WTC11 (cell line): ENCODE measurements around the gene PPP6R1.

Experiments used
- NFE2L1 ChIP-seq: sonication (generic); formaldehyde crosslinking; IDR thresholded peaks from 2 replicates; pipeline ENCODE4 v1.8.1; 2023; ENCODE audit warnings: missing genetic modification reagents
- ZNF512 ChIP-seq: sonication (generic); formaldehyde crosslinking; IDR thresholded peaks from 2 replicates; pipeline ENCODE4 v1.8.1; 2022; ENCODE audit warnings: missing genetic modification reagents, borderline replicate concordance
- TF ChIP-seq, protein P1 (sequence below): fragments of 200-600 bp; IDR thresholded peaks from 2 replicates; pipeline ENCODE4 v1.8.0; 2022; ENCODE audit warnings: antibody characterized with exemption
- TF ChIP-seq, protein P2 (sequence below): sonication (generic); formaldehyde crosslinking; IDR thresholded peaks from 2 replicates; pipeline ENCODE4 v1.8.0; 2022; ENCODE audit warnings: mild to moderate bottlenecking, missing genetic modification reagents
- TF ChIP-seq, protein P3 (sequence below): sonication (generic); formaldehyde crosslinking; conservative IDR thresholded peaks from 2 replicates; pipeline ENCODE4 v1.8.1; 2023; ENCODE audit warnings: mild to moderate bottlenecking, low read depth, missing genetic modification reagents, moderate library complexity
- TF ChIP-seq, protein P4 (sequence below): sonication (generic); formaldehyde crosslinking; IDR thresholded peaks from 2 replicates; pipeline ENCODE4 v1.8.1; 2023; ENCODE audit warnings: mild to moderate bottlenecking, missing genetic modification reagents, moderate library complexity

GRCh38 chr19:55285229-55285890, 26.5 kb upstream of the PPP6R1 start:
- TF ChIP-seq, protein P1, sequence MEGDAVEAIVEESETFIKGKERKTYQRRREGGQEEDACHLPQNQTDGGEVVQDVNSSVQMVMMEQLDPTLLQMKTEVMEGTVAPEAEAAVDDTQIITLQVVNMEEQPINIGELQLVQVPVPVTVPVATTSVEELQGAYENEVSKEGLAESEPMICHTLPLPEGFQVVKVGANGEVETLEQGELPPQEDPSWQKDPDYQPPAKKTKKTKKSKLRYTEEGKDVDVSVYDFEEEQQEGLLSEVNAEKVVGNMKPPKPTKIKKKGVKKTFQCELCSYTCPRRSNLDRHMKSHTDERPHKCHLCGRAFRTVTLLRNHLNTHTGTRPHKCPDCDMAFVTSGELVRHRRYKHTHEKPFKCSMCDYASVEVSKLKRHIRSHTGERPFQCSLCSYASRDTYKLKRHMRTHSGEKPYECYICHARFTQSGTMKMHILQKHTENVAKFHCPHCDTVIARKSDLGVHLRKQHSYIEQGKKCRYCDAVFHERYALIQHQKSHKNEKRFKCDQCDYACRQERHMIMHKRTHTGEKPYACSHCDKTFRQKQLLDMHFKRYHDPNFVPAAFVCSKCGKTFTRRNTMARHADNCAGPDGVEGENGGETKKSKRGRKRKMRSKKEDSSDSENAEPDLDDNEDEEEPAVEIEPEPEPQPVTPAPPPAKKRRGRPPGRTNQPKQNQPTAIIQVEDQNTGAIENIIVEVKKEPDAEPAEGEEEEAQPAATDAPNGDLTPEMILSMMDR: no peak
- TF ChIP-seq NFE2L1 (CRISPR knock-in tag) (no peak), ZNF512 (CRISPR knock-in tag) (no peak)
- TF ChIP-seq, protein P2, sequence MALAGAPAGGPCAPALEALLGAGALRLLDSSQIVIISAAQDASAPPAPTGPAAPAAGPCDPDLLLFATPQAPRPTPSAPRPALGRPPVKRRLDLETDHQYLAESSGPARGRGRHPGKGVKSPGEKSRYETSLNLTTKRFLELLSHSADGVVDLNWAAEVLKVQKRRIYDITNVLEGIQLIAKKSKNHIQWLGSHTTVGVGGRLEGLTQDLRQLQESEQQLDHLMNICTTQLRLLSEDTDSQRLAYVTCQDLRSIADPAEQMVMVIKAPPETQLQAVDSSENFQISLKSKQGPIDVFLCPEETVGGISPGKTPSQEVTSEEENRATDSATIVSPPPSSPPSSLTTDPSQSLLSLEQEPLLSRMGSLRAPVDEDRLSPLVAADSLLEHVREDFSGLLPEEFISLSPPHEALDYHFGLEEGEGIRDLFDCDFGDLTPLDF (CRISPR knock-in tag): no peak
- TF ChIP-seq, protein P3, sequence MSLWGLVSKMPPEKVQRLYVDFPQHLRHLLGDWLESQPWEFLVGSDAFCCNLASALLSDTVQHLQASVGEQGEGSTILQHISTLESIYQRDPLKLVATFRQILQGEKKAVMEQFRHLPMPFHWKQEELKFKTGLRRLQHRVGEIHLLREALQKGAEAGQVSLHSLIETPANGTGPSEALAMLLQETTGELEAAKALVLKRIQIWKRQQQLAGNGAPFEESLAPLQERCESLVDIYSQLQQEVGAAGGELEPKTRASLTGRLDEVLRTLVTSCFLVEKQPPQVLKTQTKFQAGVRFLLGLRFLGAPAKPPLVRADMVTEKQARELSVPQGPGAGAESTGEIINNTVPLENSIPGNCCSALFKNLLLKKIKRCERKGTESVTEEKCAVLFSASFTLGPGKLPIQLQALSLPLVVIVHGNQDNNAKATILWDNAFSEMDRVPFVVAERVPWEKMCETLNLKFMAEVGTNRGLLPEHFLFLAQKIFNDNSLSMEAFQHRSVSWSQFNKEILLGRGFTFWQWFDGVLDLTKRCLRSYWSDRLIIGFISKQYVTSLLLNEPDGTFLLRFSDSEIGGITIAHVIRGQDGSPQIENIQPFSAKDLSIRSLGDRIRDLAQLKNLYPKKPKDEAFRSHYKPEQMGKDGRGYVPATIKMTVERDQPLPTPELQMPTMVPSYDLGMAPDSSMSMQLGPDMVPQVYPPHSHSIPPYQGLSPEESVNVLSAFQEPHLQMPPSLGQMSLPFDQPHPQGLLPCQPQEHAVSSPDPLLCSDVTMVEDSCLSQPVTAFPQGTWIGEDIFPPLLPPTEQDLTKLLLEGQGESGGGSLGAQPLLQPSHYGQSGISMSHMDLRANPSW (CRISPR knock-in tag): no peak
- TF ChIP-seq, protein P4, sequence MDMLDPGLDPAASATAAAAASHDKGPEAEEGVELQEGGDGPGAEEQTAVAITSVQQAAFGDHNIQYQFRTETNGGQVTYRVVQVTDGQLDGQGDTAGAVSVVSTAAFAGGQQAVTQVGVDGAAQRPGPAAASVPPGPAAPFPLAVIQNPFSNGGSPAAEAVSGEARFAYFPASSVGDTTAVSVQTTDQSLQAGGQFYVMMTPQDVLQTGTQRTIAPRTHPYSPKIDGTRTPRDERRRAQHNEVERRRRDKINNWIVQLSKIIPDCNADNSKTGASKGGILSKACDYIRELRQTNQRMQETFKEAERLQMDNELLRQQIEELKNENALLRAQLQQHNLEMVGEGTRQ (CRISPR knock-in tag): no peak
